GDM1 (cell line): ENCODE data around the gene AGBL5.
A peak's percentile ranks its signal among the peaks of the same experiment; 100 is the strongest.
"Not testable (repeated sequence)": the region's sequence is repeated elsewhere in the genome, so short reads cannot be mapped to it uniquely, and the experiment has no call there.

Experiments used
- DNase-seq: peaks from one replicate; lab custom pipeline; 2025; lab: John Stamatoyannopoulos, UW

AGBL5 gene

DNA sequence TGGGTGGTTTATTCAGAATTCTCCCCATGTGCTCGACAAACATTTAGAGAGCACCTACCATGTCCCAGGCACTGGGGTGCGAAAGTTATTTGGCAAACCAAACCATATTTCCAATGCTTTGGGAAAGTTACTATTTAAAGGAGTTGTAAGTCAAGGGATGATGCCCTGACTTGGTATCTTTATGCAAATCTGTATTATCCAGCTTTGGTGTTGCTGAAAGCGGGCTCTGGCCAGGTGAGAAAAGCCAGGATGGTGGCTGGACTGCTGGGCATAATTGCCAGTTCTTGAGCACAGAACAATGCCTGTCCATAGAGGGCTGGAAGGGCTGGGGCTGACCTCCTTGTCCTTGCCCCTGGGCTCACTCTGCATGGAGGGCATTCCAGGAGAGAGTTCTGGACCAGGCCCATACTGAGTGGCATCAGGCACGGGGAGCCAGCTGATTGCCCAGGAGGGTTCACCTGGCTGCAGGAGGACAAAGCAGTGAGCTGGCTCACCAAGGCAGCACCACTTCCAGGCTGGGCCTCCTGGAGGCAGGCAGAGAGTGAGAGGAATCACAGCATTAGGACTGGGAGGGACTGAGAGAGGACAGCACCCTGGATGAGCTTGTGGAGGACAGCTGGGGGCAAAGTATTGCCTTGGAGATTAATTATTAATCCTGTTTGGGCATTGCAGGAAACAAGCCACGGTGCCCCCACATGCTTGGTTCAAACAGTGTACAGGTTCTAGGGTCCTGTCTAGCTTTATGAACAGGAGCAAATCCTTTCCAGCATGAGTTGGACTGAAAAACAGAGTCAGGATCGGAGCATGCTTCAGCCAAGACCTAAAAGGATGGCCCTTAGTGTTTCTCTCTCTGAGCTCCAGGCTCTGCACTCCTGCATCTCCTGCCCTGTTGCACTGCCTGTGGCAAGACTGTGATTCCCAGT, 42.2 kb downstream of the AGBL5 start:
- no peak for DNase-seq

GRCh38 chr2:27094353-27094984, 43.0 kb downstream of the AGBL5 start:
- no peak for DNase-seq

DNA sequence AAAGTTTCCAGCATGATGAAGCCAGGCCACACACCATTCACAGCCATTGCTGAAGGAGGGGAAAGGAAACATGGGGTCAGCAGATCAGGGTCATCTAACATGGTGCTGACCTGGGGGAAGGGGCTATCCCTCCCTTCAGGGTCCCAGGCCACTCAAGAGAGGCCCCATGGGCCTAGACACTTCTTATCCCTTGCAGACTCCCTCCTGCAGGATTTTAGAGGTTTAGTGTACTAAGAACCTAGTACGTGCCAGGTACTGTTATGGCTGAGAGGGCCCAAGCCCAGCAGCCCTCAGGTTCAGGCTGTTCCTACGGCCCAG, 43.9 kb downstream of the AGBL5 start:
- no peak for DNase-seq

GRCh38 chr2:27095745-27096651, 44.5 kb downstream of the AGBL5 start:
- peak; percentile 16 for DNase-seq

DNA sequence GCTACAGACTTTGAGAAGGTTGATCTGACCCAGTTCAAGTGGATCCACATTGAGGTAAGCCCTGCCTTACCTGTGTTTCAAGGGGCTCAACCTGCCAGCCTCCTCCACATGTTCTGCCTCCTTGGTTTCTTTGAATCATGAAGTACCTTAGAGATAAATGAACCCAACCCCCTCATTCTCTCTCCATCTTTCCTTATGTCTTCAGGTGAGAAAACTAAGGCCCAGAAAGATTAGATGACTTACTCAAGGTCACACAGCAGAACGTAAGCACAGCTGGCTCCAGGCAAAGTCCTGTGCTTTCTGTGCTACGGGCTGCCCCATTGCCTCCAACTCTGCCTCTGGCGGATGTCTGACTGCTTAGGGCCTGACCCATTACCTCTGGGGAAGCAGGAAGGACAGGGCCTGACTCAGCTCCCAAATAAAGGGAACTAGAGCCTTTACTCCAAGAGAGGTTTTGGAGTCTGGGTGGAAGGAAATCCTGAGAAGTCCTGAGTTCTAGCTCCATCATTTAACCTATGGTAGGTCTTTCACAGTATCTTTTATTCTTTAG, 45.4 kb downstream of the AGBL5 start:
- DNase-seq, result no peak

- DNase-seq, result no peak
Observed at GRCh38 chr2:27097341-27097740, 45.9 kb downstream of the AGBL5 start.

DNA sequence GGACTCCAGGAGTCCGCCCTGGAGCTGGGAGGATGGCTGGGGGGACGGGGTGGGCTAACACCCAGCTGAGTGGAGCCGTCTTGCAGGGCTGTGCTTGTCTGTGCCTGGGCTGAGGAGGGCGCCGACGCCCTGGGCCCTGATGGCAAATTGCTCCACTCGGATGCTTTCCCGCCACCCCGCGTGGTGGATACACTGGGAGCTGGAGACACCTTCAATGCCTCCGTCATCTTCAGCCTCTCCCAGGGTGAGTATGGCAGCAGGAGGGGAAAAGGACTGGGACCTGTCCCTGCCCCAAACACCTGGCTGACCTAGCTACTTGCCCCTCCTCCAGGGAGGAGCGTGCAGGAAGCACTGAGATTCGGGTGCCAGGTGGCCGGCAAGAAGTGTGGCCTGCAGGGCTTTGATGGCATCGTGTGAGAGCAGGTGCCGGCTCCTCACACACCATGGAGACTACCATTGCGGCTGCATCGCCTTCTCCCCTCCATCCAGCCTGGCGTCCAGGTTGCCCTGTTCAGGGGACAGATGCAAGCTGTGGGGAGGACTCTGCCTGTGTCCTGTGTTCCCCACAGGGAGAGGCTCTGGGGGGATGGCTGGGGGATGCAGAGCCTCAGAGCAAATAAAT, 48.0 kb downstream of the AGBL5 start:
- no peak for DNase-seq

DNA sequence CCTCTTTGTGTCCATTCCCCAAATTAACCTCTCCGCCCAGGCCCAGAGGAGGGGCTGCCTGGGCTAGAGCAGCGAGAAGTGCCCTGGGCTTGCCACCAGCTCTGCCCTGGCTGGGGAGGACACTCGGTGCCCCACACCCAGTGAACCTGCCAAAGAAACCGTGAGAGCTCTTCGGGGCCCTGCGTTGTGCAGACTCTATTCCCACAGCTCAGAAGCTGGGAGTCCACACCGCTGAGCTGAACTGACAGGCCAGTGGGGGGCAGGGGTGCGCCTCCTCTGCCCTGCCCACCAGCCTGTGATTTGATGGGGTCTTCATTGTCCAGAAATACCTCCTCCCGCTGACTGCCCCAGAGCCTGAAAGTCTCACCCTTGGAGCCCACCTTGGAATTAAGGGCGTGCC, 48.6 kb downstream of the AGBL5 start:
- no peak for DNase-seq

- no peak for DNase-seq
Observed at GRCh38 chr2:27102329-27102728, 50.9 kb downstream of the AGBL5 start.

DNA sequence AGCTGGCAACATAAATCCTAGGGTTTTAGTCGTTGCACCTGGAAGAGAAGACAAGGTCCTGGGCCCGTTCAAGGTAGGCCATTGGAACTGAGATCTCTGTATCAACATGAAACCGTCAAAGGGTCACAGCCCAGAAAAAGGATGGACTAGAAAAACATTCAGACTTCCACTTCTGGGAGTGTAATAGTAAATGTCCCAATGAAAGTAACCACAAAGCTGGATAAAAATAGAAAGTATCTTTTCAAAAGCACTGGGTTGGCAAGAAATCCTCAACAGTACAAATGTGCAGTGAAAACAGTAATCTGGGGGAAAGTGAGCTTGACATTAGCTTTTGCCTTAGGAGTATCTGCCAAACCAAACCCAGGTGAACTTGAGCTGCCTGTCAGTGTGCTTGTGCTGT, 54.5 kb downstream of the AGBL5 start:
- DNase-seq, result no peak

GRCh38 chr2:27108221-27108620, 56.8 kb downstream of the AGBL5 start:
- no peak for DNase-seq

- no peak for DNase-seq
Observed at GRCh38 chr2:27109083-27109482, 57.6 kb downstream of the AGBL5 start.

DNA sequence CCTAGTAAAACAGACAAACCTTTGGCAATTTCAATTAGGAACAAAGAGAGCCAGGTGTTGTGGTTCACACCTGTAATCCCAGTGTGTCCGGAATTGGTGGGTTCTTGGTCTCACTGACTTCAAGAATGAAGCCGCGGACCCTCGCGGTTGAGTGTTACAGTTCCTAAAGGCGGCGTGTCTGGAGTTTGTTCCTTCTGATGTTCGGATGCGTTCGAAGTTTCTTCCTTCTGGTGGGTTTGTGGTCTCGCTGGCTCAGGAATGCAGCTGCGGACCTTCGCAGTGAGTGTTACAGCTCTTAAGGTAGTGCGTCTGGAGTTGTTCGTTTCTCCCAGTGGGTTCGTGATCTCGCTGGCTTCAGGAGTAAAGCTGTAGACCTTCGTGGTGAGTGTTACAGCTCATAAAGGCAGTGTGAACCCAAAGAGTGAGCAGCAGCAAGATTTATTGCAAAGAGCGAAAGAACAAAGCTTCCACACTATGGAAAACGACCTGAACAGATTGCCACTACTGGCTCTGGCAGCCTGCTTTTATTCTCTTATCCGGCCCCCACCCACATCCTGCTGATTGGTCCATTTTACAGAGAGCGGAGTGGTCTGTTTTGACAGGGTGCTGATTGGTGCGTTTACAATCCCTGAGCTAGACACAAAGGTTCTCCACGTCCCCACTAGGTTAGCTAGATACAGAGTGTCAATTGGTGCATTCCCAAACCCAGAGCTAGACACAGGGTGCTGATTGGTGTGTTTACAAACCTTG, 59.3 kb downstream of the AGBL5 start:
- DNase-seq, result not testable (repeated sequence)

- DNase-seq, result not testable (repeated sequence)
Observed at GRCh38 chr2:27111392-27112078, 60.1 kb downstream of the AGBL5 start.

DNA sequence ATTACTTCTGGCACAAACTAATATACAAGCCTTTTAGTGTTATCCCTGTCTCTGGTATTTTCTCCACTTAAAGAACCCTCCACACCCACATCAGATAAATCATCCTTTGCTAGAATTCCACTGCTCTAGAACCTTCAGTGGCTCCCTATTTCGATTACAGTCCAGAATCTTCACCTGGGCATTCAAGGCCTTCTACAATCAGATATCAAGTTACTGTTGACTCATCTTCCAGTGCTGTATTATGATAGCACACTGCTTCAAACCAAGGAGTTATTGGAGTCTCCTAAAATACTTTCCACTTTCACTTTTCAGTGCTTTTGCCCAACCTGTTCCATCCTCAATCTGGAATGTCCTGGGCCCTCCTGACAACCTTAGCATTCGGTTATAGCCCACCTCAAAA, 64.1 kb downstream of the AGBL5 start:
- no peak for DNase-seq

GRCh38 chr2:27117995-27118524, 66.6 kb downstream of the AGBL5 start:
- DNase-seq, result no peak

- DNase-seq, result no peak
Observed at GRCh38 chr2:27118525-27119329, 67.3 kb downstream of the AGBL5 start, which contains the start of gene CGREF1. TSS of gene CGREF1 (minus strand) at chr2:27119128. CDS start at chr2:27104366, 14,762 bp downstream.

DNA sequence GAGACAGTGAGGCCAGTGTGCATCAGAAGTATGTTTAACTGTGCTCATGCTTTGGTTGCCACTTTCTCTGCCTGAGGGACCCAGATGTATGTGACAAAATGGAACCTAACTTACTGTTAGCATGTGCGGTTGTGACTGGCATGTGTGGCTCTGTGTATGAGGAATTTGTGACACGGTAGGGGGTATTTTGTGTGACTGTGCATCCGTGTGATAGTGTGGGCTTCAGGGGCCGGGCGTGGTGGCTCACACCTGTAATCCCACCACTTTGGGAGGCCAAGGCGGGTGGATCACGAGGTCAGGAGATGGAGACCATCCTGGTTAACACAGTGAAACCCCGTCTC, 67.8 kb downstream of the AGBL5 start:
- DNase-seq, result not testable (repeated sequence)
